ENCODE measurements around the gene SGCD. TPM values are rescaled to one million over a fixed set of nuclear protein-coding genes. Genes with fewer than 3 reads are reported as not detected.

SGCD gene
- total RNA-seq, 2 donors from 2014 or later, result 0.14 TPM; not detected in 1

- Mint-ChIP-seq H3K27ac (no peak overlapping the region), H3K36me3 (no peaks in the 10 kb centered on the region), H3K9me3 (no peaks in the 10 kb centered on the region)
- DNase-seq (ENCODE audit: low spot score in 2 of 2) (no peak), ATAC-seq (no peak)
These were observed 61.3 kb downstream of the SGCD start for GRCh38 chr5:156388233-156388632.

GRCh38 chr5:156391139-156391538 lies 64.2 kb downstream of the SGCD start:
- ATAC-seq (no peak), DNase-seq (ENCODE audit: low spot score in 2 of 2) (no peak)
- Mint-ChIP-seq H3K27ac (no peak overlapping the region), H3K9me3 (no peaks in the 10 kb centered on the region), H3K36me3 (no peaks in the 10 kb centered on the region)

DNA sequence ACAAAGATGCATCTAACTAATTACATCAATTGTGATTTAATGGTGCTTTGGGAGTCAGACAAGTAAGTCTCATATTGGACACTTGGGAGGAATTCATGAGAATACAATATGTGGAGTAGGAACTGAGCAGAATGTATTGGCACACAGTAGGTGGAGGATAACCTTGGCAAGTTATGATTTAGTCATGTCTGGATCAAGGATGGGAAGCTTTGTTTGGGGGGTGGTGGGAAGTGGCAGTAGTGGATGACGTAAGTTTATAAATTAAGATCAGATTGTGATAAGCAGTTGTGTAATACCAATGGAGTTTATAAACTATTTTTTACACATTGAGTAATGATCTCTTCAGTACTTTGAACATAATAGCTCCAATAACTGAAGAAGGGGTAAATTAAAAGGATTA lies 67.0 kb downstream of the SGCD start:
- H3K9me3 Mint-ChIP-seq, result no peaks in the 10 kb centered on the region
- no peaks in the 10 kb centered on the region for H3K36me3 Mint-ChIP-seq
- H3K27ac Mint-ChIP-seq, result no peak overlapping the region
- ATAC-seq (no peak), DNase-seq (ENCODE audit: low spot score in 2 of 2) (no peak)

- Mint-ChIP-seq H3K9me3 (no peaks in the 10 kb centered on the region), H3K36me3 (no peaks in the 10 kb centered on the region), H3K27ac (no peak overlapping the region)
- ATAC-seq (no peak), DNase-seq (ENCODE audit: low spot score in 2 of 2) (no peak)
These were observed 67.8 kb downstream of the SGCD start for GRCh38 chr5:156394642-156395305.

DNA sequence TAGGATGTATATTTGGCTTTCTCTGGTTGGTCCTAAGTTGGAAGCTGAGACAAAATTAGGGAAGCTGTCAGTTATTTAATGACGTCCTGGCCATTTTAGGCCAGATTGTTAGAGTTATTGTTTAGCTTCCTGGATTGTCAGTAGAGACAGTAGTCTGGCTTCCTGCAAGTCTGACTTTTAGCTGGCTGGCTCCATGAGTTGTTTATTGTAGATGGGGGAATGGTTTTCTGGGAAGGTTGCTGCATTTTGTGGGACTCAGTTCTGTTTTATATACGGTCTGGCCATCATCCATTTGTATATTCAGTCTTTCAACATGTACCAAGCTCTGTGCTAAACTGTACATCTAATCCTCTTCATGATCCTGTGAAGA lies 68.3 kb downstream of the SGCD start:
- no peak for DNase-seq (ENCODE audit: low spot score in 2 of 2)
- Mint-ChIP-seq H3K36me3 (no peaks in the 10 kb centered on the region), H3K9me3 (no peaks in the 10 kb centered on the region), H3K27ac (no peak overlapping the region)
- ATAC-seq, result no peak

DNA sequence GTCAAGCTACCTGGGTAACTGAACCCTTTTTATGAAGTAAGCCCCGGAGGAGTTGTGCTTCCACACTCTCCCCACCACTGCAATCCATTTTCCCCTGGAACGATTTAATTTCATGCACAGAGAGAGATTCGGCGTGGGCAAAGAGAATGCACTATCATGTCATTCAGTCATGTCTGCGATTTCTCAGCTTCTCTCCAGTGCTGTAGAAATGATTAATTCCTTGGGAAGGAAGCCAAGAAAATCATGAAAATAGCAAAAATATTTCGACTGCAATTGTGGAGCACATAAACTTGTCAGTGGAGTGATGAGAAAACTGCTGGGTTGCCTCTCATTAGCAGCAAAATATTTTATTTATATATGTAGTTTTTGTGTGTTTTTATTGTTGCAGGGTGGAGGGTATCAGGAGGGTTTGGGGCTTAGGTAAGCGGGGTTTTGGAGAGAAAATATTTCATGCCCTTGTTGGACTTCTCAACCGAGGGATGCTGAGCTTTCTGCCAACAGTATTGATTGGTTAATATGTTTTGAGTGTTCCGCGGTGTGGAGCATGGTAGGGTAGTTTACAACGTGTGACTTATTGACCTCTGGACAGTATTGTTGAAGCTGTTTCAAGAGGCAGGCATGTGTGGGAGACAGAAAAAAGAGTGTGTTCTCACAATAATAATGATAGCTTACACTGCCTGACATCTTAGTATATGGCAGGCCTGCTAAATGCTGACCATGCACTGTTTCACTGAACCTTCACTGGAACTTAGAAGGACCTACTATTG lies 69.3 kb downstream of the SGCD start:
- no peak overlapping the region for H3K27ac Mint-ChIP-seq
- DNase-seq (ENCODE audit: low spot score in 2 of 2) (no peak), ATAC-seq (no peak)
- no peaks in the 10 kb centered on the region for H3K9me3 Mint-ChIP-seq
- H3K36me3 Mint-ChIP-seq, result no peaks in the 10 kb centered on the region

DNA sequence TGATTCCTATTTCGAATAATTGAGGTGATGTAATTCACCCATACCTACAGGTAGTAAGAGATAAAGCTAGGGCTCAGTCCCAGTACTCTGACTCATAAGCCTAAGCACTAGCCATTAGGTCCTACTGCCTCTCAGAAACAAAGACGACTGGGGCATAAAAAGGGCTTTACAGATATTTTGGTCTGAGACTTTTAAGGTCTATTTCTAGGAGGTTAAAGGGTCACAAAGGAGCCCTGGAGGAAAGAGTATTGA lies 69.8 kb downstream of the SGCD start:
- DNase-seq (ENCODE audit: low spot score in 2 of 2) (no peak), ATAC-seq (no peak)
- H3K27ac Mint-ChIP-seq, result no peak overlapping the region
- no peaks in the 10 kb centered on the region for H3K36me3 Mint-ChIP-seq
- H3K9me3 Mint-ChIP-seq, result no peaks in the 10 kb centered on the region

DNA sequence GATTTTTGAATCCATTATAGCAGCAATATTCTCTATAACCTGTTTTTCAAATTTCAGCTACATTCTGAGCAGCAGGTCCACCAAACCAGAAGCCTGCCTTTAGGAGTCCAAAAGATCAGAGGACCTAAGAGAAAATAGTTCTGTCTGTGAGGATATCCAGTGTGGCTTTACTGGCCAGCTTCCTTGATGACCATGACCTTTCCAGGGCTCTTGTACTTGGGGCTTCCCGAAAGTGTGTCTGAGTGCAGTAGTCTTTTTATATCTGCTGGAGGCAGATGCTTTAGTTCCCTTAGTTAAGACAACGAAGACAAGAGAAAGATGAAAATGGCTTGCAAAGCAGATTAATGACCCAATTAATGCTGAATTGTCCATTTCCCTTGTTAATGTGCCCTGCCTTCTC lies 72.4 kb downstream of the SGCD start:
- Mint-ChIP-seq H3K27ac (no peak overlapping the region), H3K9me3 (no peaks in the 10 kb centered on the region), H3K36me3 (no peaks in the 10 kb centered on the region)
- no peak for ATAC-seq
- no peak for DNase-seq (ENCODE audit: low spot score in 2 of 2)

GRCh38 chr5:156400231-156400986 lies 73.4 kb downstream of the SGCD start:
- no peaks in the 10 kb centered on the region for H3K9me3 Mint-ChIP-seq
- no peak overlapping the region for H3K27ac Mint-ChIP-seq
- no peak for ATAC-seq
- DNase-seq (ENCODE audit: low spot score in 2 of 2), result no peak
- no peaks in the 10 kb centered on the region for H3K36me3 Mint-ChIP-seq

- DNase-seq (ENCODE audit: low spot score in 2 of 2) (no peak), ATAC-seq (peak in 1 of 2 donors; percentile 39)
- Mint-ChIP-seq H3K36me3 (no peaks in the 10 kb centered on the region), H3K9me3 (no peaks in the 10 kb centered on the region), H3K27ac (no peak overlapping the region)
These were observed 74.8 kb downstream of the SGCD start for GRCh38 chr5:156401804-156402203.

- Mint-ChIP-seq H3K27ac (no peak overlapping the region), H3K9me3 (no peaks in the 10 kb centered on the region), H3K36me3 (no peaks in the 10 kb centered on the region)
- peak in 1 of 2 donors; percentile 32 for DNase-seq (ENCODE audit: low spot score in 2 of 2)
- peak; percentile 93 to 97 for ATAC-seq
These were observed 75.5 kb downstream of the SGCD start for GRCh38 chr5:156402387-156402921.

DNA sequence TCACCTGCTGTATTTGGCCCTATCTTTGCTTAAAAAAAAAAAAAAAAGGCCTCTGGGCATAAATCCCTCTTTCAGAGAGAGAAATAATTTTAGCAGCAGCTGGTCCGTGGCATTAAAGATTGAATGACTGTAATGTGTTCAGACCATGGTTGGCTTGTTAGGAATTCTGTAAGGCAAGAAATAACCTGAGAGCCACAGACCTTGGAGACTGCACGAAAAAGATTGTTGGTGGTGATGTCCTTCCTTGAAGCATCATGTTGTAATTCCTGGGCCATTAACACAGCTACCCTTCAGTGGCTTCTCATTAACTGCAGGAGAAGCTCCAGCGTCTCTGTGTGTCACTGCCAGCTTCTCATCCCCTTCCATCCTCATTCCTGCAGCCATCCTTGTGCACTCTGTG lies 79.0 kb downstream of the SGCD start:
- Mint-ChIP-seq H3K36me3 (no peaks in the 10 kb centered on the region), H3K27ac (no peak overlapping the region), H3K9me3 (no peaks in the 10 kb centered on the region)
- no peak for DNase-seq (ENCODE audit: low spot score in 2 of 2)
- ATAC-seq, result no peak

DNA sequence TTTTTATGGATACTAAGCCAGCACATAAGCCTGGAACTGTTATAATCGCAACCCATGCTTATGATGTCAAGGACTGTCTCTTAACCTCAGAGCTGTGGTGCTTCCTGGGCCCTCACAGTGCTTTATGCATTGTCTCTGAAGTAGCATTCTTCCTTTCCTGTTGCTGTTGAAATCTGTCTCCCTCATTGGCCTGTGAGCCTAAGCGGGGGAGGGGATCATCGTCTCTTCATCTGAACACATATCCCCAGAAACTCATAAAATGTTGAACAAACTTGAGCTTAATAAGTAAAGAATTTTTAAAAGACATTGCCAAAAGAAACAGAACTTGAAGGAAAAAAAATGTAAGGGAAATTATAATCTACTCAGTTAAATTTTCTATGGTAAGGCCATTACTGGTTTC lies 80.3 kb downstream of the SGCD start:
- DNase-seq (ENCODE audit: low spot score in 2 of 2) (no peak), ATAC-seq (no peak)
- Mint-ChIP-seq H3K27ac (no peak overlapping the region), H3K36me3 (no peaks in the 10 kb centered on the region), H3K9me3 (no peaks in the 10 kb centered on the region)

DNA sequence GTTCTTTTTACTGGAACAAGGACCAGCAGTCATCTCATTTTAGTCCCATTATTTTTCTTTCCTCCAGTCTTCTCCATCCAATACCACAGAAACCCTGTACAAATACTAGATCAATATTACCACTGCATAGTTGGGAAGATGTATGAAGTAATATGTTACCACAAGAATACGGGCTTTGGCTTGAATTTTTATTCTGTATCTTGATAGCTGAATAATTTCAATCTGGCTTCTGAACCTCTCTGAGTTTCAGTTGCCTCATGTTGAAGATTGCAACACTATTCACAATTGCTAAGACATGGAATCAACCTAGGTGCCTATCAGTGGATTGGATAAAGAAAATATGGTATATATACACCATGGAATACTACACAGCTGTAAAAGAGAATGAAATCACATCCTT lies 82.9 kb downstream of the SGCD start:
- ATAC-seq (no peak), DNase-seq (ENCODE audit: low spot score in 2 of 2) (no peak)
- no peak overlapping the region for H3K27ac Mint-ChIP-seq
- H3K9me3 Mint-ChIP-seq, result no peaks in the 10 kb centered on the region
- no peaks in the 10 kb centered on the region for H3K36me3 Mint-ChIP-seq

DNA sequence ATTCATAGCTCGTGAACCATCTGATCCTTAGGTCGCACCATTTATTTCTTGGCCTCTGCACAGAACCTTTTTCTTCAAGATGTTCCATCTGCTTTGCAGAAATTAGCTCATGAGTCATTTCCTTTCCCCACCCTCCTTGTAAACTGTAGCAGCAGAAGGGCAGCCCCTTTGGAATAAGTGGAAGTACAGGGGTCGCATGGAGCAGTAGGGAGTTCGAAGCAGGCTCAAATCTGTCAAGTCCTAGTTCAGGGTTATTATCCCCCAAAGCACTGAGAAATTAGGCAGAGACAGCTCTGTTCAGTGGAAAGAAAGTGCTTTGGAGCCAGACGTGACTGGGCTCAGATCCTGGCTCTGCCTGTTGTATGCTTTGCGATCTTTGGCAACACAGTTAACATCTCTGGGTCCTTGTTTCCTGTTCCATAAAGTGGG lies 84.2 kb downstream of the SGCD start:
- DNase-seq (ENCODE audit: low spot score in 2 of 2) (no peak), ATAC-seq (no peak)
- Mint-ChIP-seq H3K9me3 (no peaks in the 10 kb centered on the region), H3K27ac (no peak overlapping the region), H3K36me3 (no peaks in the 10 kb centered on the region)

DNA sequence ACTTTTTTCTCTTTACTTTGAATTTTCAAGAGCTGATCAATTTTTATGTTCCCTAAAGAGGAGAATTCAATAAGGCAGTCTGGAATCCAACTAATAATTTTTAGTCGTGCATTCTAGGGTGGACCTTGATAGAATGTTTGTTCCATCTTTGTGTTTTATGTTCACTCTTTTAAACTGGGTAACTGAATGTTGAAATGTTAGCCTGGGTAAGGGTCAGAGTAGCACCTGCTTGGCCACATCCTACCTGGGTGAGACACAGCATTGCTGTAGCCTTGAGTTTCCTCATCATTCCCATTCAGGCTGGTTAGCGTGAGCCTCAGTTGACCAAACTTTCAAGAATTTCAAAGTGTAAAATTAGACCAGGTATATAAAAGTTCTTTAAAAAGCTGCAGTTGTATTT lies 85.0 kb downstream of the SGCD start:
- no peaks in the 10 kb centered on the region for H3K9me3 Mint-ChIP-seq
- ATAC-seq (no peak), DNase-seq (ENCODE audit: low spot score in 2 of 2) (no peak)
- no peak overlapping the region for H3K27ac Mint-ChIP-seq
- no peaks in the 10 kb centered on the region for H3K36me3 Mint-ChIP-seq

DNA sequence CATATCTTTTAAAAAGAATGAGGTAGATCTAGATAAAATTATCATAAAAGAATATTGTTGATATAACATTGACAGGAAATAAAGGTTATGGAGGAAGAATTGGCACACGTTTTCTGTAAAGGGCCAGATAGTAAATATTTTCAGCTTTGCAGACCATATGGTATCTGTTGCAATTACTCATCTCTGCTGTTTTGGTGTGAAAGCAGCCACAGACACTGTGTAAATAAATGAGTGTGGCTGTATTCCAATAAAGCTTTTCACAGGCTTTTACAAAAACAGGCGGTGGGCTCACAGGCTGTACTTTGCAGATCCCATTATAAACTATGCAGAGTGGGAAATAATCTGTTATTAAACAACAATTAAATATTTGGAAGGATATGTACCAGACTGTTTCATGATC lies 87.4 kb downstream of the SGCD start:
- ATAC-seq, result no peak
- H3K36me3 Mint-ChIP-seq, result no peaks in the 10 kb centered on the region
- no peak for DNase-seq (ENCODE audit: low spot score in 2 of 2)
- no peak overlapping the region for H3K27ac Mint-ChIP-seq
- H3K9me3 Mint-ChIP-seq, result no peaks in the 10 kb centered on the region

DNA sequence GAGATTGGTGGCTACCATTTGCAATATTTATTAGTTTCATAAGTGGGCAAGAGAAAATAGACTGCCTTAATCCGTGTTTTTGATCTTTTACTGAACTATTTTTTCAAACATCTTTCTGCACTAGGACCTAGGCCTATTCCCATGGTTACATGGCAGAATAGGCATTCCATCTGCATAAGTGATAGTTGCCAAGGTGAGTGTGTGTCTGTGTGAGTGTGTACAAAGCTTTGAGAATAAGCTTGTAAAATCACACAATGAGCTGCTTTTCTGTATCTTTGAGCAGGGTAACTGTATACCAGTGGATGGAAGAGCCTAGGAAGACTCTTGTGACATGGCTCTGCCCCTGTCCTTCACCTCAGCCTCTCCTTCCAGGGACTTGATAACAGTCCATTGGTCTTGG lies 92.7 kb downstream of the SGCD start:
- ATAC-seq (no peak), DNase-seq (ENCODE audit: low spot score in 2 of 2) (no peak)
- H3K27ac Mint-ChIP-seq, result no peak overlapping the region
- no peaks in the 10 kb centered on the region for H3K36me3 Mint-ChIP-seq
- no peaks in the 10 kb centered on the region for H3K9me3 Mint-ChIP-seq
